ENCODE data around the gene GOLIM4. TPM values are rescaled to one million over a fixed set of nuclear protein-coding genes. Genes with fewer than 3 reads are reported as not detected.

Gene GOLIM4
- total RNA-seq, 1 donor from 2014 or later: 74.8 TPM

DNA sequence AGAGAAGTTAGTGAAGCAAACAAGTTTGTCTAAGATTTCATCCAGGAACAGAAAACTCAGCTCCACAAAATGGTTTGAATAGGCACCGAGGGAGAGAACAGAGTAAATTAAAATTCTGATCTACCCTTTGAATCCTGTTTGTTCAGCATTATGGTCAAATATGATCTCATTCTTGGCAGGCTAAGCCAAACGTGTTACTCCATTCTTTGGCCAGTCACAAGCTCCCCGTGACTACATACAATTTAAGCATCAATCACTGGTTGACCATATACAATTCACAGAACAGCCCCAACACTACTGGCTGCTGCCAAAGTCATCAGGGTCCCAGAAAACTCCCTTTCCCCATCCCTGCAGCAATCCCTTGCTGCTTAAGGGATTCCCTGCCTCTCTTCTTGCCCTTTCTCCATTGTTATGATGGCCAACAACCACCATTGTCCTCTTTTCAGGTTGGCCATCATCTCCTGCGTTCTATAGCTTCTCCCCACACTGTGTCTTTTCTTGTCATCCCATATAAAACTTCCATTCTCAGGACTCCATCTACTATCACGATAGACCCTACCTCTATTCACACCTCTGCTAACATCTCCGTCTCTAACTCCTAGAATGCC, 46.3 kb downstream of the GOLIM4 start:
- intact Hi-C loops (cut with micrococcal nuclease): no loop called here

DNA sequence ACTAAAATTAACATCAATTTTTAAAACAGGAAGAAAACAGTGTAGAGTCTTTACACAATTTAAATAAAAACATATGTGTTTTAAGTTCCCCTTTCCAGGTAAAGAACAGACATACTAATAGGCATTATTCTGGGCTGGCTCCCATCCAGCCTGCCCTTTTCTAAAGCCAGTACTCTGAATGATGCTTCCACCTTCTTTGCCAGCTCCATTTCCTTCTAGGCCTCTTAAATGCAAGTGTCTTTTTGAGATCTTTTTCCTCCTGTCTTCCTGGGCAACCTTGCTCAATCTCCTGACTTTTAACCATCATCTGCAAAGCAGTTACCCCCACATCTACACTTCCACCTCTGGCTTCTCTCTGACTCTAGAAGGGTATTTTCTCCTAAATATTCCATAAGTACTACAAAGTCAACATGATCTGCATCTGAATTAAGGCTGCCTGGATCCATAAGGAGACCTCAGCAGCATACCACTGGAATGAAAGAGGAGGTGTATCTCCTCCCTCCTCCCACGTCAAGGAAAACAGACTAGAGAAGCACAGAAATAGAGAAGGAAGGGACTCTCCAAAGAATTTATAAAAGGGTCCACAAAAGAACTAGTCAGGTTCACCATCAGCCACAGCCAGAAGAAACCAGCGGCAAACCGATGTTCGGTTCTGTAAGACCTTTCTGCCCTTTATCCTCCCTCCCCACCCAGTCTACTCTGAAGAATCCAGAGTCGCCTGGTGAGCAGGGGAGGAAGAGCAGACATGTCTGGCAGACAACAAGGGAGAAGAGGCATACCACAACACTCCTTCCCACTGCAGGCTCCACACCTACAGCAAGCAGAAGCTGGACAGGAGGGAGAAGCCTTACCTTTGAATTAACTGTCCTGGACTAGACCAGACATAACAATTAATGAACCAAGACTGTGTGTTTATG, 47.1 kb downstream of the GOLIM4 start:
- H3K4me3 ChIP-seq: no peak overlapping the region
- H3K36me3 ChIP-seq: no peaks in the 10 kb centered on the region
- no peaks in the 10 kb centered on the region for H3K27me3 ChIP-seq (ENCODE audit: low read depth)
- TF ChIP-seq, protein P1, sequence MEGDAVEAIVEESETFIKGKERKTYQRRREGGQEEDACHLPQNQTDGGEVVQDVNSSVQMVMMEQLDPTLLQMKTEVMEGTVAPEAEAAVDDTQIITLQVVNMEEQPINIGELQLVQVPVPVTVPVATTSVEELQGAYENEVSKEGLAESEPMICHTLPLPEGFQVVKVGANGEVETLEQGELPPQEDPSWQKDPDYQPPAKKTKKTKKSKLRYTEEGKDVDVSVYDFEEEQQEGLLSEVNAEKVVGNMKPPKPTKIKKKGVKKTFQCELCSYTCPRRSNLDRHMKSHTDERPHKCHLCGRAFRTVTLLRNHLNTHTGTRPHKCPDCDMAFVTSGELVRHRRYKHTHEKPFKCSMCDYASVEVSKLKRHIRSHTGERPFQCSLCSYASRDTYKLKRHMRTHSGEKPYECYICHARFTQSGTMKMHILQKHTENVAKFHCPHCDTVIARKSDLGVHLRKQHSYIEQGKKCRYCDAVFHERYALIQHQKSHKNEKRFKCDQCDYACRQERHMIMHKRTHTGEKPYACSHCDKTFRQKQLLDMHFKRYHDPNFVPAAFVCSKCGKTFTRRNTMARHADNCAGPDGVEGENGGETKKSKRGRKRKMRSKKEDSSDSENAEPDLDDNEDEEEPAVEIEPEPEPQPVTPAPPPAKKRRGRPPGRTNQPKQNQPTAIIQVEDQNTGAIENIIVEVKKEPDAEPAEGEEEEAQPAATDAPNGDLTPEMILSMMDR (IDR thresholded peaks at IDR 0.05; ENCODE audit: borderline replicate concordance): no peak
- no peak for DNase-seq
- no peaks in the 10 kb centered on the region for H3K9me3 ChIP-seq (replicated peaks)
- H3K4me1 ChIP-seq: peaks cover 71% of the 10 kb centered on the region
- peak overlapping the region; percentile 46 for H3K27ac ChIP-seq (replicated peaks)
- intact Hi-C loops (cut with micrococcal nuclease): no loop called here

More for the DNA sequence above, 46.3 kb downstream of the GOLIM4 start:
- H3K4me3 ChIP-seq: no peak overlapping the region
- no peak for DNase-seq
- no peaks in the 10 kb centered on the region for H3K36me3 ChIP-seq
- H3K27ac ChIP-seq (replicated peaks): peak overlapping the region; percentile 46
- H3K27me3 ChIP-seq (ENCODE audit: low read depth): no peaks in the 10 kb centered on the region
- H3K4me1 ChIP-seq: peaks cover 63% of the 10 kb centered on the region
- TF ChIP-seq, protein P1 (IDR thresholded peaks at IDR 0.05; ENCODE audit: borderline replicate concordance): no peak
- H3K9me3 ChIP-seq (replicated peaks): no peaks in the 10 kb centered on the region

DNA sequence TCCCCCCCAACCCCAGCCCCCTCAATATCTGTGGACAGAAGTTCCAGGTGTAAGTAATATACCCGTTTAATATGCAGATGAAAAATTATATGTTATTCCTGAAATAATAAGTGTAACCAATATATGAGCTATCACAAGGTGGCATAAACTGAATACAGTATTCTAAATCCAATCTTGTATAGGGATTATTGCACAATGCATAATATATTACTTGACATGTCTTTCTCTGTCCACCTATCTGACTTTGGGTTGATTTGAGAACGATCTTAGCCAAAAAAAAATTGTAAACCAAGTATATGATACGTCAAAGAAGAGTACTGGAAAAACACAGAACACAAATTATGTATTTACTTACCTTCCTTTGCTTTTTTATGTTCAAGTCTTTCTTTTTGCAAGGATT, 47.8 kb downstream of the GOLIM4 start:
- H3K4me1 ChIP-seq: peaks cover 73% of the 10 kb centered on the region

DNA sequence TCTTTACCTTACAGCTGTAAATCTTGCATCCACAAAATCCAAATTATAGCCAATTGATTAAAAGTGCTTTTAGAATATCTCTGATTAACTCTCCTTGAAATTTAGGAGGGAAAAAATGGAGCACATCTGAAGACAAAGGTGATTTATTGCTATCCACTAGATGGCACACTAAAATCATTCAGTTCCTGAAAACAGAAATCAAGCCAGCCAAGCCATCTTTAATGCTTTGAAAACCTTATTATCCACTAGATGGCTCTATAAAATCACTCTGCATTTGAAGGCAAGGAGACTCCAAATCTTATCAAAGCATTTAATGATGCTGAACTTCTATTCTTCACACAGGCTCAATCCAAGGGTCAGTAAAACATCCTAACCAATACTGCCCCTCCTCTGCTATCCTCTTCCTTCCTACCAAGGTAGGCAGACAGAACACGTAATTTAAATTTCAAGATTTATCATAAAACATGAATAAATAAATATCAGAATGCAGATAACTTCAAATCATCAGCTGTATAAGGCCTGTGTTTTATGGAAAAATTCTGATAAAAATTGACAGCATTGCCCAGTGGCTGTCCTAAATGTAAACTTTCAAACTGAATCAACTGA, 48.4 kb downstream of the GOLIM4 start:
- peaks cover 68% of the 10 kb centered on the region for H3K4me1 ChIP-seq
- peaks cover 9% of the 10 kb centered on the region for H3K36me3 ChIP-seq
- intact Hi-C loops (cut with micrococcal nuclease): loop anchor here (1.0 kb wide), 1 partner anchor 118 kb away; no protein-coding TSS in a partner anchor
- TF ChIP-seq, protein P1 (IDR thresholded peaks at IDR 0.05; ENCODE audit: borderline replicate concordance): peak; percentile 94
- DNase-seq: no peak
- no peaks in the 10 kb centered on the region for H3K27me3 ChIP-seq (ENCODE audit: low read depth)
- no peak overlapping the region for H3K4me3 ChIP-seq
- H3K27ac ChIP-seq (replicated peaks): no peak overlapping the region
- H3K9me3 ChIP-seq (replicated peaks): no peaks in the 10 kb centered on the region

More for the DNA sequence above, 47.8 kb downstream of the GOLIM4 start:
- Histone ChIP-seq H3K9me3 (replicated peaks) (no peaks in the 10 kb centered on the region), H3K4me3 (no peak overlapping the region), H3K36me3 (peaks cover 2% of the 10 kb centered on the region), H3K27me3 (ENCODE audit: low read depth) (no peaks in the 10 kb centered on the region), H3K27ac (replicated peaks) (peak overlapping the region; percentile 46)
- intact Hi-C loops (cut with micrococcal nuclease): loop anchor here (1.0 kb wide), 1 partner anchor 117 kb away; no protein-coding TSS in a partner anchor
- TF ChIP-seq, protein P1 (IDR thresholded peaks at IDR 0.05; ENCODE audit: borderline replicate concordance): no peak
- DNase-seq: no peak

DNA sequence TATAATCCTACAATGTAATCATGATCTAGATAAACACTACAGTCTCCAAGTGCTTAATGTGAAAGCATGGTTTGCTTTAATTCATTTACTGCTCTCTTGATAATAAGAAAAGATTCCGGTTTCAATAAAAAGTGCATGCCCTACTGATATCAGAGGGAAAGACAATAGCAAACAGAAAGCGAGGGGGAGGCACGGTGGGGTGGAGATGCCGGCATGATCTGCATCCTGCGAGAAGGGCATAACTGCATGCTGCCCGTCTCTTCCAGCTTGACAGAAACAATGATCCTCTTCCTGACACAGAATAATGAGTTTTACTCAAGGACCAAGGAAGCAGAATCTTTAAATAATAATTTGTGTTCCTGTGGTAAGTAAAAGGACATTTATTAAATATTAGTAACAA, 51.7 kb downstream of the GOLIM4 start:
- Histone ChIP-seq H3K4me1 (peaks cover 39% of the 10 kb centered on the region), H3K27me3 (ENCODE audit: low read depth) (no peaks in the 10 kb centered on the region), H3K4me3 (peak overlapping the region; percentile 18), H3K36me3 (peaks cover 33% of the 10 kb centered on the region), H3K9me3 (replicated peaks) (no peaks in the 10 kb centered on the region), H3K27ac (replicated peaks) (peak overlapping the region; percentile 29)
- TF ChIP-seq, protein P1 (IDR thresholded peaks at IDR 0.05; ENCODE audit: borderline replicate concordance): no peak
- intact Hi-C loops (cut with micrococcal nuclease): loop anchor here (5.0 kb wide), 1 partner anchor 117 kb away; no protein-coding TSS in a partner anchor
- DNase-seq: no peak

Measured in left ventricle myocardium inferior (tissue), 1 donor.